GM06990 (cell line): ENCODE results near the gene SRR.

Source experiments
- DNase-seq: peaks from one replicate; pipeline ENCODE4 v3.0.0-alpha.2; 2011; ENCODE audit not compliant: insufficient read length; ENCODE audit errors: extremely low read depth
- H3K27me3 ChIP-seq: replicated peaks from 2 replicates; pipeline ENCODE4 v1.6.0; 2011; ENCODE audit warnings: low read length; ENCODE audit not compliant: control insufficient read depth, insufficient read depth
- H3K36me3 ChIP-seq: 2 replicates; pipeline ENCODE4 v1.5.1; 2011; ENCODE audit warnings: low read length; ENCODE audit not compliant: control insufficient read depth, insufficient read depth
- H3K4me3 ChIP-seq: replicated peaks from 2 replicates; pipeline ENCODE4 v1.5.1; 2011; ENCODE audit warnings: low read depth, mild to moderate bottlenecking, control low read depth, low read length
- TF ChIP-seq, protein P1 (sequence below): IDR thresholded peaks from 2 replicates; pipeline ENCODE4 v1.5.1; 2011; ENCODE audit warnings: low read length, control low read depth, mild to moderate bottlenecking, inconsistent platforms; ENCODE audit not compliant: insufficient read depth, poor library complexity, severe bottlenecking

SRR gene

DNA sequence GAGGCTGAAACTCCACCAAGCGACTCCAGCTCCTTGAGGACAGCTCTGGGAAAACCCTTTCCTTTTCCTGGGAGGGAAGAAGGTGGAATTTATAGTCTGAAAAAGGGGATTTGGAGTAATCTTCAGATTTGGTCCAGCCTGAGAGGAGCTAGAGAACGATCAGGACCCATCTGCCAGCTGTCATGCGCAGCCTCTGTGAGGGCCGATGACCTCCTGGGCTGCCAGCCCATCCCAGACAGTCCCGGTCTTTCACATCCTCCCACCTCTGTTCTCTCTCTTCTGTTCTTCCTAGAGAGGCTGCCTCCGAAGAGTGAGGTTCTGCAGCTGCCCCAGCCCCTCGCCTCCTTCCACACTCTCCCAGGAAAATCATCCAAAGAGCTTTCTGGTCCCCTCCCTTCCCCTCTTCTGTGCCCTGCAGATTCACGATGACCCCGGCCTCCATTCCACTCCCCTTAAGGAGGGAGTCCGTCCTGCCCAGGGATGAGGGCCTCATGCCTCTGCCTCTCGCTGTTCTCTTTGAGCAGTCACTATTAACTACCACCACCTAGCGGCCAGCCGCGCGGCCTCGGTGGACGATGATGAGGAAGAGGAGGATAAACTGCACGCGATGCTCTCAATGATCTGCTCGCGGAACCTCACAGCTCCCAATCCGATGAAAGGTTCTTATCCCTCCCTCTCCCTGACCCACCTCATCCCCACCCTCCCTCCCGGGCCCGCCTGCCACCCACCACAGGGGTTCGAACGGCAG is 63.2 kb downstream of the SRR start:
- TF ChIP-seq, protein P1, sequence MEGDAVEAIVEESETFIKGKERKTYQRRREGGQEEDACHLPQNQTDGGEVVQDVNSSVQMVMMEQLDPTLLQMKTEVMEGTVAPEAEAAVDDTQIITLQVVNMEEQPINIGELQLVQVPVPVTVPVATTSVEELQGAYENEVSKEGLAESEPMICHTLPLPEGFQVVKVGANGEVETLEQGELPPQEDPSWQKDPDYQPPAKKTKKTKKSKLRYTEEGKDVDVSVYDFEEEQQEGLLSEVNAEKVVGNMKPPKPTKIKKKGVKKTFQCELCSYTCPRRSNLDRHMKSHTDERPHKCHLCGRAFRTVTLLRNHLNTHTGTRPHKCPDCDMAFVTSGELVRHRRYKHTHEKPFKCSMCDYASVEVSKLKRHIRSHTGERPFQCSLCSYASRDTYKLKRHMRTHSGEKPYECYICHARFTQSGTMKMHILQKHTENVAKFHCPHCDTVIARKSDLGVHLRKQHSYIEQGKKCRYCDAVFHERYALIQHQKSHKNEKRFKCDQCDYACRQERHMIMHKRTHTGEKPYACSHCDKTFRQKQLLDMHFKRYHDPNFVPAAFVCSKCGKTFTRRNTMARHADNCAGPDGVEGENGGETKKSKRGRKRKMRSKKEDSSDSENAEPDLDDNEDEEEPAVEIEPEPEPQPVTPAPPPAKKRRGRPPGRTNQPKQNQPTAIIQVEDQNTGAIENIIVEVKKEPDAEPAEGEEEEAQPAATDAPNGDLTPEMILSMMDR, result no peak
- no peak for DNase-seq
- H3K4me3 ChIP-seq, result no peak overlapping the region
- H3K36me3 ChIP-seq, result peaks cover 6% of the 10 kb centered on the region
- H3K27me3 ChIP-seq, result no peaks in the 10 kb centered on the region

DNA sequence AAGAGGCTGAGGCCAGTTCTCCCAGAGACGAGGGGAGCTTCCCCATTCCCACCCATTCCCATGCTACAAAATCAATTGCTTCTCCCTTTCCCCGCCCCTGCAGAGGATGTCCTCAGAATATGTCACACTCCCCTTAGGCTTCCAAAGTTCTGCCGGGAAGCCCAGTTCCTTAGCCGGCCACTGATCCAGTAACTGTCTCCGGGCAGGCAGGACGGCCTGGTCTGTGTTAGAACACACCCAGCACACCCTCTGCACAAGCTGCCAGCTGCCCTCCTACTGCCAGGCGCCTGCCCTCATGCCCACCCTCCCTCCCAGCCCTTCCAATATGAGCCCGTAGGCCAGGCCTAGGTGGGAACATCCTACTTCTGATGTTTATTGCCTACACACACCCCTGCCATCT is 64.6 kb downstream of the SRR start:
- H3K36me3 ChIP-seq, result peaks cover 3% of the 10 kb centered on the region
- TF ChIP-seq, protein P1, result no peak
- no peaks in the 10 kb centered on the region for H3K27me3 ChIP-seq
- H3K4me3 ChIP-seq, result no peak overlapping the region
- no peak for DNase-seq

DNA sequence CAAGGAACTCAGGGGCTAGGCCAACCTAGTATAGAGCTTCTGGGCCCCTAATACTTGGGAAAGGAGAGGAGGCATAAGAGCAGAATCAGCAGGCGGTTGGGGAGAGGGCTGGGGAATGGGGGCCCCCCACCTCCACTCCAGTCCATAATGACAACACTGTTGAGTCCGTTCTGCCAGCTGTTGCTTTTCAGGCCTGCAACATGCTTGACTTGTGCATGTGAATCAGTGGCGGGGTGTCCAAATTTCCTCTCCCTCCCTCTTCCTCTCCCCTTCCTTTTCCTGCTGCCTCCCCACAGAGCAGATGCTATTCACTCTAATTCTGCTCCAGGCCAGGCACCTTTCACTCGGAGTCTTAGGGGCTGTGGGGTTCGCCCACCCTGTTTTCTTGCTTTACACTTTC is 65.3 kb downstream of the SRR start:
- no peak for DNase-seq
- TF ChIP-seq, protein P1, result no peak
- Histone ChIP-seq H3K36me3 (peaks cover 4% of the 10 kb centered on the region), H3K4me3 (no peak overlapping the region), H3K27me3 (no peaks in the 10 kb centered on the region)

GRCh38 chr17:2369551-2370210 is 65.9 kb downstream of the SRR start:
- H3K27me3 ChIP-seq, result no peaks in the 10 kb centered on the region
- DNase-seq, result no peak
- H3K36me3 ChIP-seq, result peaks cover 2% of the 10 kb centered on the region
- no peak overlapping the region for H3K4me3 ChIP-seq
- TF ChIP-seq, protein P1, result no peak

- Histone ChIP-seq H3K4me3 (no peak overlapping the region), H3K36me3 (peaks cover 2% of the 10 kb centered on the region; the same call in 1 of the 2 replicates), H3K27me3 (no peaks in the 10 kb centered on the region)
- TF ChIP-seq, protein P1, result no peak
- DNase-seq, result no peak
Measured at GRCh38 chr17:2370211-2370589, 66.5 kb downstream of the SRR start.
